Endothelial cell of umbilical vein (primary cell): ENCODE results near the gene TRABD2A. TPM values are rescaled to one million over a fixed set of nuclear protein-coding genes. Genes with fewer than 3 reads are reported as not detected.
A peak's percentile ranks its signal among the peaks of the same experiment; 100 is the strongest.

ENCODE experiments used
- BruUV-seq: library from RNA; stranded (reverse); fragments of 400-500 nt; replicated peaks from 2 replicates; lab custom pipeline; 2021; lab: Mats Ljungman, UMichigan
- CTCF ChIA-PET: fragments of 300-600, 350-600 bp; sonication (Branson Sonifier 250); formaldehyde crosslinking; loops from one replicate; lab custom pipeline; 2021; ENCODE audit warnings: antibody characterized with exemption, inconsistent platforms; lab: Charles Lee
- POLR2A ChIA-PET: fragments of 300-600, 350-600 bp; sonication (Branson Sonifier 250); formaldehyde crosslinking; loops from one replicate; lab custom pipeline; 2021; ENCODE audit warnings: antibody characterized with exemption, inconsistent platforms; lab: Charles Lee
- DNase-seq: peaks from one replicate; pipeline ENCODE4 v3.0.0-alpha.2; 2011; ENCODE audit warnings: low read depth, low spot score
- FAIRE-seq: peaks from 2 replicates; lab custom pipeline; 2011; peaks lifted over from hg19 to GRCh38; lab: Jason Lieb, UNC
- H2AFZ ChIP-seq: 2 replicates; pipeline ENCODE4 v1.6.0; 2012; ENCODE audit warnings: low read depth, low read length, control low read depth, inconsistent platforms
- H3K27ac ChIP-seq: 2 replicates; pipeline ENCODE4 v1.5.1; 2011; ENCODE audit warnings: low read depth, mild to moderate bottlenecking, control low read depth, low read length, moderate library complexity; ENCODE audit not compliant: insufficient read depth
- H3K27me3 ChIP-seq, 2 experiments: 2 replicates each; pipeline versions ENCODE4 v1.6.0 to v1.6.1; 2011; ENCODE audit warnings: low read length in 2 of 2, mixed read lengths in 1 of 2; ENCODE audit not compliant: control insufficient read depth in 2 of 2, insufficient read depth in 2 of 2
- H3K36me3 ChIP-seq, 2 experiments: 2 replicates in 1 of 2; 3 replicates in 1 of 2; pipeline ENCODE4 v1.5.1; 2011; ENCODE audit warnings: low read length in 2 of 2, mild to moderate bottlenecking in 1 of 2, moderate library complexity in 1 of 2; ENCODE audit not compliant: control insufficient read depth in 2 of 2, insufficient read depth in 2 of 2; ENCODE audit errors: extremely low read depth in 1 of 2
- H3K4me1 ChIP-seq: 3 replicates; pipeline ENCODE4 v1.5.1; 2011; ENCODE audit warnings: mild to moderate bottlenecking, low read length; ENCODE audit not compliant: control insufficient read depth, insufficient read depth; ENCODE audit errors: extremely low read depth
- H3K4me2 ChIP-seq: 2 replicates; pipeline ENCODE4 v1.6.1; 2011; ENCODE audit warnings: low read length, control low read depth, mixed read lengths; ENCODE audit not compliant: insufficient read depth
- H3K4me3 ChIP-seq, 3 experiments: fragments of 200-600 bp in 1 of 3; sonication (generic), shearing (Covaris generic) in 1 of 3; replicated peaks in 1 of 3; 2 replicates each; pipeline ENCODE4 v1.5.1; 2011 to 2016; ENCODE audit warnings: control low read depth in 3 of 3, low read length in 3 of 3, mild to moderate bottlenecking in 2 of 3, inconsistent platforms in 1 of 3, low read depth in 1 of 3, moderate library complexity in 1 of 3; ENCODE audit not compliant: insufficient read depth in 1 of 3
- H3K79me2 ChIP-seq: 2 replicates; pipeline ENCODE4 v1.6.0; 2012; ENCODE audit warnings: low read length, inconsistent platforms; ENCODE audit not compliant: control insufficient read depth, insufficient read depth
- H3K9ac ChIP-seq: replicated peaks from 2 replicates; pipeline ENCODE3; 2011; ENCODE audit warnings: low read length, control low read depth; ENCODE audit not compliant: insufficient read depth; ENCODE audit errors: extremely low read depth
- H3K9me1 ChIP-seq: replicated peaks from 3 replicates; pipeline ENCODE4 v1.6.0; 2011; ENCODE audit warnings: mild to moderate bottlenecking, low read length; ENCODE audit not compliant: control insufficient read depth, insufficient read depth; ENCODE audit errors: extremely low read depth
- H3K9me3 ChIP-seq: replicated peaks from 2 replicates; pipeline ENCODE4 v1.5.1; 2012; ENCODE audit warnings: low read length, inconsistent platforms; ENCODE audit not compliant: control insufficient read depth, insufficient read depth
- H4K20me1 ChIP-seq: replicated peaks from 2 replicates; pipeline ENCODE3; 2011; ENCODE audit warnings: mild to moderate bottlenecking, low read length; ENCODE audit not compliant: control insufficient read depth, insufficient read depth; ENCODE audit errors: extremely low read depth
- FOS ChIP-seq: IDR thresholded peaks from 2 replicates; pipeline ENCODE4 v1.6.1; 2011; ENCODE audit warnings: mild to moderate bottlenecking, low read length, moderate library complexity, borderline replicate concordance; ENCODE audit not compliant: insufficient read depth
- dilution Hi-C: fragments of 300-500 bp; cut with MboI; formaldehyde crosslinking; loops from one replicate; pipeline ENCODE4 v1.15.0; 2019; ENCODE audit warnings: low sequenced_read_pairs; ENCODE audit not compliant: extremely low pct_ligation_motif_present
- intact Hi-C: fragments of 100-400 bp; cut with micrococcal nuclease; formaldehyde crosslinking; loops from one replicate; pipeline ENCODE4 v1.10.0; 2022
- polyA plus RNA-seq, 4 experiments: library from polyadenylated mRNA; depleted of rRNA in 3 of 4; stranded (reverse) in 3 of 4; unstranded in 1 of 4; fragments of >200 nt; gene quantifications; 2 replicates each; pipeline versions ENCODE4 v1.2.1 to v1.2.3, GENCODE V29; 2011 to 2012; ENCODE audit warnings: missing spikeins in 1 of 4
- total RNA-seq: library from RNA; stranded (reverse); gene quantifications from 2 replicates; pipeline ENCODE4 v1.2.3, GENCODE V29; 2021
- TF ChIP-seq, protein P1 (sequence below), 2 donors: IDR thresholded peaks; 1 replicate in 1 of 2; 2 replicates in 1 of 2; pipeline ENCODE4 v1.5.1; 2011; ENCODE audit warnings: low read length in 2 of 2, mild to moderate bottlenecking in 2 of 2, moderate library complexity in 2 of 2, control low read depth in 1 of 2, inconsistent platforms in 1 of 2, low read depth in 1 of 2; ENCODE audit not compliant: insufficient read depth in 1 of 2; ENCODE audit errors: extremely low read depth in 1 of 2

The TRABD2A gene
- total and polyA plus RNA-seq, 2 donors (not counting 3 experiments of a cell fraction or from before 2014, with no cell fraction given), result 1.0 to 1.8 TPM

DNA sequence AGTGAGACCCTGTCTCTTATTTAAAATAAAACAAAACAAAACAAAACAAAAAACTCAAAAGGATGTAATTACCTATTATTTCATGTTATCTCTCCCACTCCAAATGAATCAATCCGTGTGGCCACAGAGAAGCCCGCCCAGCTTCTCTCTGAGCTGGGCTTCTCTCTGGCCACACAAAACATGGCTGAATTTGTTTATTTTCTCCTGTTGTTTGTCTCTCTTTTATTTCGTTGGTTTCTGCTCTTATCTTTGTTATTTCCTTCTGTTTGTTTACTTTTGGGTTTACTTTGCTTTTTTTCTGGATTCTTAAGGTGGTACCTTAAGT, 1.5 kb upstream of the TRABD2A start:
- Histone ChIP-seq H3K4me3 (no peak overlapping the region), H3K4me1 (peaks cover 16% of the 10 kb centered on the region), H3K36me3 (no peaks in the 10 kb centered on the region), H3K9ac (peak overlapping the region; percentile 0), H3K79me2 (no peaks in the 10 kb centered on the region), H3K4me2 (peak overlapping the region; percentile 80), H3K9me3 (no peaks in the 10 kb centered on the region), H4K20me1 (no peaks in the 10 kb centered on the region), H3K9me1 (no peaks in the 10 kb centered on the region), H3K27me3 (peaks cover 40 to 41% of the 10 kb centered on the region in 2 experiments), H3K27ac (no peak overlapping the region), H2AFZ (no peak overlapping the region)
- DNase-seq (no peak), FAIRE-seq (no peak)
- dilution Hi-C loops, result no loop called here
- BruUV-seq, result no TSS peak
- intact Hi-C loops, result loop anchor here (1.0 to 5.0 kb wide), 5 partner anchors 23 to 425 kb away; partner anchors contain the start of genes SUCLG1 and TMSB10
- TF ChIP-seq, protein P1, sequence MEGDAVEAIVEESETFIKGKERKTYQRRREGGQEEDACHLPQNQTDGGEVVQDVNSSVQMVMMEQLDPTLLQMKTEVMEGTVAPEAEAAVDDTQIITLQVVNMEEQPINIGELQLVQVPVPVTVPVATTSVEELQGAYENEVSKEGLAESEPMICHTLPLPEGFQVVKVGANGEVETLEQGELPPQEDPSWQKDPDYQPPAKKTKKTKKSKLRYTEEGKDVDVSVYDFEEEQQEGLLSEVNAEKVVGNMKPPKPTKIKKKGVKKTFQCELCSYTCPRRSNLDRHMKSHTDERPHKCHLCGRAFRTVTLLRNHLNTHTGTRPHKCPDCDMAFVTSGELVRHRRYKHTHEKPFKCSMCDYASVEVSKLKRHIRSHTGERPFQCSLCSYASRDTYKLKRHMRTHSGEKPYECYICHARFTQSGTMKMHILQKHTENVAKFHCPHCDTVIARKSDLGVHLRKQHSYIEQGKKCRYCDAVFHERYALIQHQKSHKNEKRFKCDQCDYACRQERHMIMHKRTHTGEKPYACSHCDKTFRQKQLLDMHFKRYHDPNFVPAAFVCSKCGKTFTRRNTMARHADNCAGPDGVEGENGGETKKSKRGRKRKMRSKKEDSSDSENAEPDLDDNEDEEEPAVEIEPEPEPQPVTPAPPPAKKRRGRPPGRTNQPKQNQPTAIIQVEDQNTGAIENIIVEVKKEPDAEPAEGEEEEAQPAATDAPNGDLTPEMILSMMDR (IDR thresholded peaks at IDR 0.05; ENCODE audit: extremely low read depth in 1 of 2, insufficient read depth in 1 of 2, low read depth in 1 of 2, low read length in 2 of 2), result peak in 1 of 2 donors; percentile 2
- TF ChIP-seq FOS, result no peak
- POLR2A ChIA-PET, result interaction anchor here (1.2 kb wide), 1 partner anchor 24 kb away, joined by 4 read pairs; no protein-coding TSS in a partner anchor
- CTCF ChIA-PET, result interaction anchor here (0.6 to 3.2 kb wide), 20 partner anchors 9 to 388 kb away, joined by 3 to 31 read pairs (median 4); partner anchors contain the start of gene TMSB10
